Temporal lobe (tissue), 2 donors: ENCODE measurements around the gene QRICH2. TPM values are rescaled to one million over a fixed set of nuclear protein-coding genes. Genes with fewer than 3 reads are reported as not detected.

Experiments used
- small RNA-seq: library from RNA; depleted of rRNA; stranded (forward); fragments of <200 nt; gene quantifications from one replicate; pipeline ENCODE3, GENCODE V24; 2014; ENCODE audit warnings: low replicate concordance
- total RNA-seq: library from RNA; depleted of rRNA; stranded (reverse); fragments of >200 nt; gene quantifications from one replicate; pipeline ENCODE4 v1.2.3, GENCODE V29; 2014

The QRICH2 gene
- total RNA-seq, 1 donor from 2014 or later, result 5.2 TPM

Small RNA genes lying within 50 kb of the gene (small RNA-seq; reads per million reads assigned to genes)
- gene RF00019, result not detected
- gene RNU6-24P, result not detected

Other genes starting within 250 kb of the QRICH2 start
- 22.4 TPM for gene SRP68, start 235.8 kb downstream of the QRICH2 start, total RNA-seq
- not detected for gene GALR2, start 233.5 kb downstream of the QRICH2 start, total RNA-seq
- gene ZACN, start 229.1 kb downstream of the QRICH2 start, total RNA-seq, result not detected
- gene EXOC7, start 204.5 kb downstream of the QRICH2 start, total RNA-seq, result 86.8 TPM
- gene FOXJ1, start 167.0 kb downstream of the QRICH2 start, total RNA-seq, result 4.2 TPM
- 23.1 TPM for gene RNF157, start 67.8 kb downstream of the QRICH2 start, total RNA-seq
- gene UBALD2, start 42.9 kb downstream of the QRICH2 start, total RNA-seq, result 4.4 TPM
- gene PRPSAP1, start 45.6 kb upstream of the QRICH2 start, total RNA-seq, result 53.6 TPM
- 2.5 TPM for gene SPHK1, start 76.3 kb upstream of the QRICH2 start, total RNA-seq
- 30.7 TPM for gene UBE2O, start 144.9 kb upstream of the QRICH2 start, total RNA-seq
- gene AANAT, start 159.3 kb upstream of the QRICH2 start, total RNA-seq, result not detected
- gene RHBDF2, start 193.1 kb upstream of the QRICH2 start, total RNA-seq, result 2.7 TPM
- 2.0 TPM for gene CYGB, start 229.4 kb upstream of the QRICH2 start, total RNA-seq
- 2.0 TPM for gene PRCD, start 231.8 kb upstream of the QRICH2 start, total RNA-seq